ENCODE measurements around the gene MACROD2. TPM values are rescaled to one million over a fixed set of nuclear protein-coding genes. Genes with fewer than 3 reads are reported as not detected.
"Not testable (repeated sequence)": the region's sequence is repeated elsewhere in the genome, so short reads cannot be mapped to it uniquely, and the experiment has no call there.

The MACROD2 gene
- total RNA-seq, 2 donors from 2014 or later = 8.0 to 19.4 TPM

GRCh38 chr20:14919501-14920081 lies 924.3 kb downstream of the MACROD2 start:
- no peak overlapping the region for H3K27ac ChIP-seq
- no peaks in the 10 kb centered on the region for H3K27me3 ChIP-seq (replicated peaks; ENCODE audit: insufficient read depth)
- no peaks in the 10 kb centered on the region for H3K36me3 ChIP-seq
- intact Hi-C loops (cut with DNase I) = no loop called here
- DNase-seq (ENCODE audit: low spot score) = peak; percentile 8
- TF ChIP-seq POLR2A (IDR thresholded peaks at IDR 0.05) = no peak
- TF ChIP-seq CTCF (IDR thresholded peaks at IDR 0.05) = no peak
- no peak for TF ChIP-seq POLR2AphosphoS5 (IDR thresholded peaks at IDR 0.05)
- H3K4me1 ChIP-seq (replicated peaks) = no peaks in the 10 kb centered on the region
- WGBS = 19% methylated on average over 7 of the region's 7 CpGs
- H3K9me3 ChIP-seq = no peaks in the 10 kb centered on the region
- no peak overlapping the region for H3K4me3 ChIP-seq

- no peak for DNase-seq (ENCODE audit: low spot score)
- Histone ChIP-seq H3K27me3 (replicated peaks; ENCODE audit: insufficient read depth) (no peaks in the 10 kb centered on the region), H3K36me3 (no peaks in the 10 kb centered on the region), H3K4me3 (no peak overlapping the region), H3K4me1 (replicated peaks) (no peaks in the 10 kb centered on the region), H3K27ac (no peak overlapping the region), H3K9me3 (no peaks in the 10 kb centered on the region)
- intact Hi-C loops (cut with DNase I) = no loop called here
- WGBS = 86% methylated on average over 1 of the region's 1 CpG
- TF ChIP-seq CTCF (IDR thresholded peaks at IDR 0.05) (no peak), POLR2A (IDR thresholded peaks at IDR 0.05) (no peak), POLR2AphosphoS5 (IDR thresholded peaks at IDR 0.05) (no peak)
Observed at GRCh38 chr20:14921513-14921912, 926.2 kb downstream of the MACROD2 start.

- DNase-seq (ENCODE audit: low spot score) = no peak
- TF ChIP-seq POLR2A (IDR thresholded peaks at IDR 0.05) (no peak), POLR2AphosphoS5 (IDR thresholded peaks at IDR 0.05) (no peak), CTCF (IDR thresholded peaks at IDR 0.05) (no peak)
- H3K27me3 ChIP-seq (replicated peaks; ENCODE audit: insufficient read depth) = no peaks in the 10 kb centered on the region
- H3K4me3 ChIP-seq = no peak overlapping the region
- 91% methylated on average over 5 of the region's 5 CpGs for WGBS
- intact Hi-C loops (cut with DNase I) = no loop called here
- H3K9me3 ChIP-seq = no peaks in the 10 kb centered on the region
- H3K27ac ChIP-seq = no peak overlapping the region
- no peaks in the 10 kb centered on the region for H3K4me1 ChIP-seq (replicated peaks)
- H3K36me3 ChIP-seq = no peaks in the 10 kb centered on the region
Observed at GRCh38 chr20:14922503-14923267, 927.4 kb downstream of the MACROD2 start.

GRCh38 chr20:14924433-14924832 lies 929.1 kb downstream of the MACROD2 start:
- H3K27ac ChIP-seq = no peak overlapping the region
- no peak for TF ChIP-seq POLR2A (IDR thresholded peaks at IDR 0.05)
- no peak for TF ChIP-seq CTCF (IDR thresholded peaks at IDR 0.05)
- H3K36me3 ChIP-seq = no peaks in the 10 kb centered on the region
- no peak for DNase-seq (ENCODE audit: low spot score)
- H3K27me3 ChIP-seq (replicated peaks; ENCODE audit: insufficient read depth) = no peaks in the 10 kb centered on the region
- H3K9me3 ChIP-seq = no peaks in the 10 kb centered on the region
- 25% methylated on average over 1 of the region's 1 CpG for WGBS
- H3K4me1 ChIP-seq (replicated peaks) = no peaks in the 10 kb centered on the region
- H3K4me3 ChIP-seq = no peak overlapping the region
- intact Hi-C loops (cut with DNase I) = no loop called here

GRCh38 chr20:14925300-14925699 lies 930.0 kb downstream of the MACROD2 start:
- no peak for DNase-seq (ENCODE audit: low spot score)
- Histone ChIP-seq H3K9me3 (no peaks in the 10 kb centered on the region), H3K36me3 (no peaks in the 10 kb centered on the region), H3K4me3 (no peak overlapping the region), H3K27me3 (replicated peaks; ENCODE audit: insufficient read depth) (no peaks in the 10 kb centered on the region), H3K4me1 (replicated peaks) (no peaks in the 10 kb centered on the region), H3K27ac (no peak overlapping the region)
- intact Hi-C loops (cut with DNase I) = no loop called here
- TF ChIP-seq POLR2A (IDR thresholded peaks at IDR 0.05) (no peak), CTCF (IDR thresholded peaks at IDR 0.05) (no peak), POLR2AphosphoS5 (IDR thresholded peaks at IDR 0.05) (no peak)
- 97% methylated on average over 1 of the region's 1 CpG for WGBS

- DNase-seq (ENCODE audit: low spot score); H3K36me3 ChIP-seq; H3K4me1 ChIP-seq (replicated peaks); H3K4me3 ChIP-seq; H3K9me3 ChIP-seq; intact Hi-C loops (cut with DNase I); H3K27ac ChIP-seq; H3K27me3 ChIP-seq (replicated peaks; ENCODE audit: insufficient read depth): not testable (repeated sequence)
- 89% methylated on average over 2 of the region's 2 CpGs for WGBS
Observed at GRCh38 chr20:14926436-14926835, 931.1 kb downstream of the MACROD2 start.
